ENCODE measurements around the gene ARL16.

Gene ARL16, protein sequence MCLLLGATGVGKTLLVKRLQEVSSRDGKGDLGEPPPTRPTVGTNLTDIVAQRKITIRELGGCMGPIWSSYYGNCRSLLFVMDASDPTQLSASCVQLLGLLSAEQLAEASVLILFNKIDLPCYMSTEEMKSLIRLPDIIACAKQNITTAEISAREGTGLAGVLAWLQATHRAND
- total RNA-seq: 17.2 to 24.1 (median 18.4) reads per million in 3 experiments

- DNase-seq: peak; percentile 98
Observed at GRCh38 chr17:81683584-81684441, at the start of gene ARL16, which contains the start of gene HGS. Gene ARL16, minus strand, starts transcription at chr17:81683797. Its CDS starts 44 bp downstream, at chr17:81683753. Gene HGS, plus strand, starts transcription at chr17:81684011. Its CDS starts 56 bp downstream, at chr17:81684067.

DNA sequence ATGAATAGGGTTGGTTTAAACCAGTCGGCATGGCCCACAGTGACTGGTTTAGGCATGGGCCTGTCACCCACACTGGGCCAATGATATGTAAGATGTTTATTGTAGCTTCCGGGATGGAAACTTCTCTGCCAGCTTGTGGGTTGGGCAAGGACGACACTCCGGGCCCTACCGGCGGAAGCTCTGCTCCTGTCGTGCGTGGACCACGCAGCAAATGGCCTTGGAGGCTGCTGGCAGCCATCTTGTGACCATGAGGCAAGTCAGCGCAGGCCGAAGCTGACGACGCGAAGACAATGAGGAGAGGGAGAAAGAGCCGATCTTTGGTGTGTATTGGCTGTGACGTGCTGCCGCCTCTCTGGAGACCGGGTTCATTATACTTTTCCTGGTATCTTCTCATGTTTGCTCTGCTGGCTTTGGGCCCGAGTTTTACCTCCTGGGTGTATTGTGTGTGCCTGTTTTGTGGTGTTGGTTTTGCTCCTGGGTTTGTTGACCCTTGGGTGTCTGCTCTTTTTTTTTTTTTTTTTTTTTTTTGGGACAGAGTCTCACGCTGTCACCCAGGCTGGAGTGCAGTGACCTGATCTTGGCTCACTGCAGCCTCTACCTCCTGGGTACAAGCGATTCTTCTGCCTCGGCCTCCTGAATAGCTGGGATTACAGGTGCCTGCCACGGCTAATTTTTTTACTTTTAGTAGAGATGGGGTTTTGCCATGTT, 43.9 kb upstream of the ARL16 start:
- no peak for DNase-seq

DNA sequence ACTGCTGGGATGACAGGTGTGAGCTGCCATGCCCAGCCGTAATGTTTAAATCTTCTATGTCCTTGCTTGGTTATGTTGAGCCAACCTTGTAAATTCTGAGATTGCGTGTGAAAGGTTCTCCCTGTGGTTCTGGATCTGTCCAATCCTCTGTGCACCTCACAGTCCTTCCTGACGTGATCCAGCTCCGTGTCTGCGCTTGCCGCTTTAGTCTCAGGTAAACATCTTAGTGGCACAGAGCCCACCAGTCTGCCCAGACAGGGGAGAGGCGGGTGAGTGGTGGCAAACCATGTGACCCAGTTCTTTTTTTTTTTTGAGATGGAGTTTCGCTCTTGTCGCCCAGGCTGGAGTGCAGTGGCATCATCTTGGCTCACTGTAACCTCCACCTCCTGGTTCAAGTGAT, 42.4 kb upstream of the ARL16 start:
- DNase-seq: no peak

DNA sequence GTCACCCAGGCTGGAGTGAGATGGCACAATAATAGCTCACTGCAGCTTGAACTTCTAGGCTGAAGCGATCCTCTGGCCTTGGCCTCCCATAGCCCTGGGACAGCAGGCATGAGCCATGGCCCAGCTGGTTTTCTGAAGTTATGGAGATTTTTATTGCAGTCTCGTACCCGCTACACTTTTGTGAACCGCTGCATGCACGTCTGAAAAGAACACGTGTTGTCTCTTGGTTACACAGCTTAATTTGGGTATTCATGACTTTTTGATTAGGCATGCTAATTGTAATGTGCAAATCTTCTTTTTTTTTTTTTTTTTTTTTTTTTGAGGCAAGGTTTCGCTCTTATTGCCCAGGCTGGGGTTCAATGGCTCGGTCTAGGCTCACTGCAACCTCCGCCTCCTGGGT, 41.8 kb upstream of the ARL16 start:
- no peak for DNase-seq

DNA sequence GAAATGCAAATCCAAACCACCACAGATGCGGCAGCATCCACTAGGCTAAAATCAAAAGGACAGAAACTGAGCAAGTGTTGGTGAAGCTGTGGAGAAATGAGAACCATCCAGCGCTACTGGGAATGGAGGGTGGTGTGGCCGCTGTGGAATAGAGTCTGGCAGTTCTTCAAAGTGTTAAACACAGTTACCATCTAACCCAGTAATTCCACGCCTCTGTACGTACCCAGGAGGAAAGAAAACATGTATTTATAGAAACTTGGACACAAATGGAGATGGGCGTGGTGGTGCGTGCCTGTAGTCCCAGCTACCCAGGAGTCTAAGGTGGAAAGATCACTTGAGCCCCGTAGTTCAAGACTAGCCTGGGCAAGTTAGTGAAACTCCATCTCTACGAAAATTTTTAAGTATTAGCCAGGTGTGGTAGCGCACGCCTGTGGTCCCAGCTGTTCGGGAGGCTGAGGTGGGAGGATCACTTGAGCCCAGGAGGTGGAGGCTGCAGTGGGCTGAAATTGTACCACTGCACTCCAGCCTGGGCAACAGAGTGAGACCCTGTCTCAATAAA, 40.1 kb upstream of the ARL16 start:
- DNase-seq: no peak

- no peak for DNase-seq
Observed at GRCh38 chr17:81722184-81723120, 38.9 kb upstream of the ARL16 start.

DNA sequence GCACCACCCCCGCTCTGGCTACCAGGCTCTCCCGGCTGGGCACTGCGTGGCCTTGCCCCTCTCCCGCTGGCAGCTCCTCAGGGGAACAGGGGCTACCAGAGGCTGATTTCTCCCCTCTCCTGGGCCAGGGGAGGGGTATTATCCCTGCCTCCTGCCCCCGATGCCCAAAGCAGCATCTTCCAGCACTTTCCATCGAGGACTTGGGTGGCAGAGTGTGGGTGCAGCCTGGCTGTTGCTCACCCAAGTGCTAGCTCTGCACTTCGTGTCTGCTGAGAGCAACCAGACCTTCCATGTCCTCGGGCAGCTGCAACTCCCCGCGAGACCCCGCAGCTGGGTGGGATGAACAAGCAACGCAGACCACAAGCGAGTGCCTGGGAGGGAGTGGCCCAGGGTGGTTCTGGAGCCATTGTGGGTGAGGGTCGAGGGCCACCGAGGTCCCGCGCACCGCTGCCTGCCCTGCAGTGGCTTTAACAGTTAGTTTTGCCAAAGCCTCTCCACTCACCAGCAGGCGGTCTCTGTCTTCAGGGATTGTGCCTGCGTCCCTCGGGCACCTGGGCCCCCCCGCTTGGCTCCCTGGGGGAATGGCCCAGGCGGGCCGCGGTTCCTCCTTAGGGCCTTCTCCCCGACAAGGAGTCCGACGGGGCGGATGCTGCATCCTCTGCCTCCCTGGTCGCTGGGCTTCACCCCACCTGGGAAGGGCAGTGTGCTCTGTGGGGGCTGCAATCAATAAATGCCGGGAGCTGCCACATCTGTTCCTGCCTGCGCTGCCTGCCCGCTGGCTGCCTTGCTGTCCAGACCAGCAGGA, 36.9 kb upstream of the ARL16 start:
- DNase-seq: no peak

GRCh38 chr17:81719410-81720266, 36.0 kb upstream of the ARL16 start:
- no peak for DNase-seq

DNA sequence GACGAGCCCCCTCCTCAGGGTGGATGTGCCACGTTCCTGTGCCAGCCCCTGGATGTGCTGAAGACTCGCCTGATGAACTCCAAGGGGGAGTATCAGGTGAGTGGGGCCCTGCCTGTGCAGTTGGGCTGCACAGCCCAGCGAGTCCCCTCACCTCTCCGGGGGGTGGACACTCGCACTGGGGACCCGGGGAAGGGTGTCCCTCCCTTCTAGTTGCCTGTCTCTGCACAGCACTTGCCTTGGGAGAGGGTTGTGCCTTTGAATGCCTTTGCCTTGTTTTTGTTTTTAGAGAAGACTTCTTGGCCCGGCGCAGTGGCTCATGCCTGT, 34.1 kb upstream of the ARL16 start:
- no peak for DNase-seq

- no peak for DNase-seq
Observed at GRCh38 chr17:81717049-81717765, 33.6 kb upstream of the ARL16 start.

- DNase-seq: no peak
Observed at GRCh38 chr17:81716674-81716996, 33.0 kb upstream of the ARL16 start.

DNA sequence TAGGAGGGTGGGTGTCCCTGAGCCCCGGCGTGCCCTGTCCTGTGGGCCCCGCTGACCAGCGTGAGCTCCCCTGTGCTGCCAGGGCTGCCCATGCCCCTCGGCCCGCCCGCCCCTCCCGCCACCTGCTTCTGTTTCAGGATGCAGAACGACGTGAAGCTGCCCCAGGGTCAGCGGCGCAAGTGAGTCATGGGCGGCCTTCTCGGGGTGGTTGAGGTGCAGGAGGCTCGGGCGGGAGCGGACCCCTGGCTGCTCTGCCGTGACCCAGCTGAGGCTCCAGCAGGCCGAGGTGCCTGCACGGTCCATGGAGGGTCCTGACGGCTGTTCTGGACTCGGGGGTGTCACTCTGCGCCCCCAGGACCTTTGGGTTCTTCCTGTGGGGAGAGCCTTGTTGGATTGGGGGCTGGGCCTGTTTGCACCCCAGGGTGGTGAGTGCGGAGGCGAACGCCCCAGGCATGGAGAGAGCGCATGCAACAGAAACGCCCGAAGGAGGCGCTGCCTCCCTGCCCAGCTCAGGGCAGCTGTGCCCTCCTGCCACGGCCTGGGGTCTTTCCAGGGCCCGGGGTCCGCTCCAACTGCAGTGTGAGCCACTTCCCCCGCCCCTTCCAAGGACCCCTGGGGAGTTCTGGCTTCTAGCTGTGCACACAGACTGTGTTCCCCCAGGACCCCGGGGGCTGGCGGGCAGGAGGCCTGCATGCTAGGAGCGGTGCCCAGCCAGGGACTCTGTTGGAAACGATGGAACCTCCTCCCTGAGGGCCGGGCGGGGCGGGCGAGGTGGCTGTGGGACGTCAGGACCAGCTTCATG, 32.5 kb upstream of the ARL16 start:
- no peak for DNase-seq

DNA sequence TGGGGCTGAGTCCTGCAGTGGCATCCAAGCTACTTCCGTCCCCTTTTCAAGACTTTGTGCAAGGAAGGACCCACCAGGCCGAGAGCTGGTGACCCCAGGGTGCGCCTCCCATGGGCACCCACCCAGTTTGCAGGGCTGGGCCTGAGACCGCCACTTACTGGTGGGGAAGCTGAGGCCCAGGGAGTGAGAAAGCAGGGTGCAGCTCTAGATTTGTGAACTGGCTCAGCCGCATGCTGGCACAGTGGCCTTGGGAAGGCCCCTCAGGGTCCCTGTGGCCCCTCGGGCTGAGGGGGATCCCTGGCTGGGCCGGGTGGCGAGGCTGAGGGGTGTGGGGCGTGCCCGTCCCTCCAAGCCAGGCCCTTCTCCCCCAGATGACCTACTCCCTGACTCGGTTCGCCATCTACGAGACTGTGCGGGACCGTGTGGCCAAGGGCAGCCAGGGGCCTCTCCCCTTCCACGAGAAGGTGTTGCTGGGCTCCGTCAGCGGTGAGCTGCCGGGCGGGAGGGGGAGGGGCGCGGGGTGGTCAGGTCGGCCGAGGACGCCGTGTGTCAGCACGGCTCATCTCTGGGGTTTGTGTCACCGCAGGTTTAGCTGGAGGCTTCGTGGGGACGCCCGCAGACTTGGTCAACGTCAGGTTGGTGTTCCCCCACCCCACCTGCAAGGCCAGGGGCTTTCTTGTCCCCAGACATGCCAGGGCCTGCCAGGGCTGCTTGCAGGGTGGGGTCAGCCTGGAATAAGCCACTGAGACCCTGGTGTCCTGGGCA, 31.7 kb upstream of the ARL16 start:
- no peak for DNase-seq

GRCh38 chr17:81714412-81715106, 31.0 kb upstream of the ARL16 start:
- DNase-seq: no peak

- DNase-seq: no peak
Observed at GRCh38 chr17:81713556-81714411, 30.2 kb upstream of the ARL16 start.

GRCh38 chr17:81713004-81713555, 29.5 kb upstream of the ARL16 start:
- DNase-seq: no peak
